Activated CD8-positive, alpha-beta T cell treated with anti-CD3 and anti-CD28 coated beads for 36 hours (primary cell): ENCODE measurements around the gene CYP46A1. TPM values are rescaled to one million over a fixed set of nuclear protein-coding genes. Genes with fewer than 3 reads are reported as not detected.

Experiments used
- ATAC-seq: fragments of 200-7000 bp; cut with Tn5 transposase; one replicate; pipeline ENCODE4 v1.10.0; 2021; ENCODE audit warnings: mild to moderate bottlenecking, moderate library complexity
- CTCF ChIA-PET: fragments of 350-600 bp; sonication (Branson Sonifier 250); formaldehyde crosslinking; loops from one replicate; lab custom pipeline; 2021; ENCODE audit warnings: antibody characterized with exemption; lab: Charles Lee
- POLR2A ChIA-PET: fragments of 350-600 bp; sonication (Branson Sonifier 250); formaldehyde crosslinking; loops from one replicate; lab custom pipeline; 2021; ENCODE audit warnings: antibody characterized with exemption; lab: Charles Lee
- DNase-seq: peaks from one replicate; pipeline ENCODE4 v3.0.0-alpha.2; 2020
- H3K27ac Mint-ChIP-seq: one replicate; pipeline ENCODE4 v1.8.0; 2021; ENCODE audit warnings: mild to moderate bottlenecking, mixed read lengths
- H3K27me3 Mint-ChIP-seq: one replicate; pipeline ENCODE4 v1.8.0; 2021; ENCODE audit warnings: mixed read lengths
- H3K36me3 Mint-ChIP-seq: one replicate; pipeline ENCODE4 v1.8.0; 2021; ENCODE audit warnings: low read depth, mixed read lengths
- H3K4me1 Mint-ChIP-seq: one replicate; pipeline ENCODE4 v1.8.0; 2021; ENCODE audit warnings: low read depth, mixed read lengths
- H3K4me3 Mint-ChIP-seq: one replicate; pipeline ENCODE4 v1.8.0; 2021; ENCODE audit warnings: mild to moderate bottlenecking, moderate library complexity, mixed read lengths
- H3K9me3 Mint-ChIP-seq: one replicate; pipeline ENCODE4 v1.8.0; 2021; ENCODE audit warnings: mixed read lengths
- intact Hi-C: fragments of 100-400 bp; cut with micrococcal nuclease; formaldehyde crosslinking; loops from one replicate; pipeline ENCODE4 v1.10.0; 2022
- total RNA-seq, 2 experiments: library from RNA; stranded (reverse); gene quantifications; one replicate each; pipeline ENCODE4 v1.2.3, GENCODE V29; 2021
- TF ChIP-seq, protein P1 (sequence below): fragments of 200-600 bp; IDR thresholded peaks from one replicate; pipeline ENCODE4 v1.8.0; 2022; ENCODE audit warnings: antibody characterized with exemption, mild to moderate bottlenecking

CYP46A1 gene
- total RNA-seq, 2 experiments from 2014 or later, result 0.16 to 0.20 TPM

DNA sequence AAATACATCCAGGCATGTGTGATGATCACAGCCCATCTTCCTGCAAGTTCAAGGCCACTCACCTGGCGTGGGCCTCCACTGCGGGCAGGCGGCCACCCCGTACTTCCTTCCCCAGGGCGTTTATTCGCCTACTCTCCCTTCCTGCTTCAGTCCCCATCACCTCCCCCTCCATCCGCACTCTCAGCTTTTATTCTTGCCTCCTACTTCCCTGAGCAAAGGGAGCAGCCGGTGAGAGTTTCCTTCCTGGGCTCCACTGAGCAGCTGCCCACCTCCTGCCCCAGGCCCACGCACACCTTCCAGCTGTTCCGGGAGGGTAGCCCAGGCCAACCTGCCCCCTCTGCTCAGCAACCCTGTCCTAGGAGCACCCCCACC, 4.1 kb downstream of the CYP46A1 start:
- Mint-ChIP-seq H3K27ac (no peak overlapping the region), H3K36me3 (no peaks in the 10 kb centered on the region), H3K27me3 (peaks cover 36% of the 10 kb centered on the region), H3K4me1 (peaks cover 10% of the 10 kb centered on the region), H3K9me3 (no peaks in the 10 kb centered on the region), H3K4me3 (no peak overlapping the region)
- TF ChIP-seq, protein P1, sequence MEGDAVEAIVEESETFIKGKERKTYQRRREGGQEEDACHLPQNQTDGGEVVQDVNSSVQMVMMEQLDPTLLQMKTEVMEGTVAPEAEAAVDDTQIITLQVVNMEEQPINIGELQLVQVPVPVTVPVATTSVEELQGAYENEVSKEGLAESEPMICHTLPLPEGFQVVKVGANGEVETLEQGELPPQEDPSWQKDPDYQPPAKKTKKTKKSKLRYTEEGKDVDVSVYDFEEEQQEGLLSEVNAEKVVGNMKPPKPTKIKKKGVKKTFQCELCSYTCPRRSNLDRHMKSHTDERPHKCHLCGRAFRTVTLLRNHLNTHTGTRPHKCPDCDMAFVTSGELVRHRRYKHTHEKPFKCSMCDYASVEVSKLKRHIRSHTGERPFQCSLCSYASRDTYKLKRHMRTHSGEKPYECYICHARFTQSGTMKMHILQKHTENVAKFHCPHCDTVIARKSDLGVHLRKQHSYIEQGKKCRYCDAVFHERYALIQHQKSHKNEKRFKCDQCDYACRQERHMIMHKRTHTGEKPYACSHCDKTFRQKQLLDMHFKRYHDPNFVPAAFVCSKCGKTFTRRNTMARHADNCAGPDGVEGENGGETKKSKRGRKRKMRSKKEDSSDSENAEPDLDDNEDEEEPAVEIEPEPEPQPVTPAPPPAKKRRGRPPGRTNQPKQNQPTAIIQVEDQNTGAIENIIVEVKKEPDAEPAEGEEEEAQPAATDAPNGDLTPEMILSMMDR, result no peak
- ATAC-seq, result no peak
- no peak for DNase-seq
- intact Hi-C loops, result no loop called here
- POLR2A ChIA-PET, result interaction anchor here (0.7 kb wide), 1 partner anchor 251 kb away, joined by 3 read pairs; no protein-coding TSS in a partner anchor
- CTCF ChIA-PET, result interaction anchor here (0.6 to 2.2 kb wide), 17 partner anchors 8 to 202 kb away, joined by 3 to 9 read pairs (median 4); no protein-coding TSS in a partner anchor

DNA sequence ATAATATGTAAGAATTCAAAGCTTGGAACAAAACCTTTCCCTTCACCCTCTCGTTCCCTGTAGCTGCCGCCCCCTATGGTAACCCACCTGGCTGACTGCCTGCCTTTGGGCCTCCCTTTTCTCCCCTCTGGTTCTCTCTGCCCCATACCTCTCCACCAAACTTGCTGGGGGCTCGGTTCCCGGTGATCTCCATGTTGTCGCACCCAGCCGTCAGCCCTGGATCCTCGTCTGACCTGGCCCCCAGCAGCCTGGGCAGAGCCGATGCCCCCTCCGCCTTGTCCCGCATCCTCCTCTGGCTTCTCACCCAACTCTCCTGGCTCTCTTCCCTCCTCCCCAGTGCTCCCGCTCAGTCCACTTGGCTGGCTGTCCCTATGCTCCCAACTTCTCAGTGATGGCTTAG, 4.5 kb downstream of the CYP46A1 start:
- DNase-seq (no peak), ATAC-seq (no peak)
- TF ChIP-seq, protein P1, result no peak
- Mint-ChIP-seq H3K4me1 (peaks cover 10% of the 10 kb centered on the region), H3K4me3 (no peak overlapping the region), H3K36me3 (no peaks in the 10 kb centered on the region), H3K9me3 (no peaks in the 10 kb centered on the region), H3K27me3 (peaks cover 36% of the 10 kb centered on the region), H3K27ac (no peak overlapping the region)
- POLR2A ChIA-PET, result interaction anchor here (0.7 kb wide), 1 partner anchor 251 kb away, joined by 3 read pairs; no protein-coding TSS in a partner anchor
- CTCF ChIA-PET, result interaction anchor here (0.6 to 2.2 kb wide), 16 partner anchors 9 to 201 kb away, joined by 3 to 9 read pairs (median 4); no protein-coding TSS in a partner anchor
- intact Hi-C loops, result no loop called here

DNA sequence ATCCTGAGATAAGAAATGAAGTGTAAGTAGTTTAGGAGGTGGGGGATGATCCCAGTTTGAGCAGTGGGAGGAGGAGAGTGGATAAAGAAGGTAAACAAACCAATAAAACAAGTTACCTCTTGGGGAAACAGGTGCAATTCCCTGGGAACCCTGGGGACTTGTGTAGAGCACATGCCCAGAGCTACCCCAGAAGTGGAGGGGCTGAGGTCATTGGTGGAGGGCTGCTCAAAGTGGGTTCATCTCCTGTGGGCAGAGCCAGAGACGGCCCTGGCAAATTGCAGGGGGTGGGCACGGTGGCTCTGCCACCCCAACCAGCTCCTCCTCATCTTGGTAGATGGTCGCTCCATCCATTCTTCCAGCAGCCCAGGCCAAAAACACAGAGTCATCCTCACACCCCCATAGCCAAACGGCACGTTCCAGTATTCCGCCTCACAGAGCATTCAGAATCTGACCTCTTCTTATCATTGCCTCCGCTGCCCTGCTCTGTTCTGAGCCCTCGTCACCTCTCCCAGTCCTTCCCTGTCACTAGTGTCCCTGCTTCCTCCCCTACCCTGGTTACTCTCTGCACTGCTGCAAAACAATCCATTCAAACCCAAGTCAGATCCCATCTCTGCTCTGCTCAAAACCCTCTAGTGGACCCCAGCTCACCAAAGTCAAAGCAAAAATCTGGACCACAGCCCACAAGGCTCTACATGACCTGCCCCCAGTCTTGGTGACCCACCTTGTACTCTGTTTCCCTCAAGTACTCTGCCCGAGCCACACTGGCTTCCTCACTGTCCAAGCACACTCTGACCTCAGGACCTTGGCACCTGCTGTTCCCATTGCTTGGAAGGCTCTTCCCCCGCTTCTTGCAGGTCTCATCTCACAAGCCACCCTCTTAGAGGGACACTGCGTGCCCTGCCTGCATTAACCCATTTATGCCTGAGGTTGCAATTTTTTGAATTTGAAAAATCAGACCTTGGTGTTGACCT, 5.5 kb downstream of the CYP46A1 start:
- intact Hi-C loops, result no loop called here
- ATAC-seq (no peak), DNase-seq (no peak)
- no peaks in the 10 kb centered on the region for H3K9me3 Mint-ChIP-seq
- no peaks in the 10 kb centered on the region for H3K36me3 Mint-ChIP-seq
- TF ChIP-seq, protein P1, result no peak
- H3K27me3 Mint-ChIP-seq, result peaks cover 36% of the 10 kb centered on the region
- POLR2A ChIA-PET, result interaction anchor here (0.6 to 0.7 kb wide), 2 partner anchors 9 to 495 kb away, joined by 3 read pairs; no protein-coding TSS in a partner anchor
- no peak overlapping the region for H3K27ac Mint-ChIP-seq
- CTCF ChIA-PET, result interaction anchor here (0.6 to 1.6 kb wide), 4 partner anchors 9 to 88 kb away, joined by 3 to 6 read pairs (median 4); no protein-coding TSS in a partner anchor
- H3K4me3 Mint-ChIP-seq, result no peak overlapping the region
- peaks cover 10% of the 10 kb centered on the region for H3K4me1 Mint-ChIP-seq

DNA sequence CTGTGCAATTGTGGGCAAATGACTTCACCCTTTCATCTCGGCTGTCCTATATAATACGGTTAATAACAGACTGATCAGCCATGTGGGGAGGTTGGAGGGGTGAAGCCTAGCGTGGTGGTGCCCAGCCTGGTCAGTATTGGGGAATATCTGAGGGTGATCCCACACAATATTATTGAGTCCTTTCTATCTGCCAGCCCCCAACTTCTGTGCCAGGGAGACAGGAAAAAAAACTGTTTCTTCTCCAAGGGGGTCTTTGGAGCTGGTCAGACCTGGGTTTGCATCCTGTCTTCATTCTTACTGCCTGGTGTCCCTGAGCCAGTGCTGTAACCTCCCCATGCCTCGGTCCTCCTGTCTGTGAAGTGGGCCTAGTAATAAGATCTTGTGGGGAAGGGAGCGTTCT, 6.5 kb downstream of the CYP46A1 start:
- no peak overlapping the region for H3K4me3 Mint-ChIP-seq
- peaks cover 10% of the 10 kb centered on the region for H3K4me1 Mint-ChIP-seq
- ChIA-PET POLR2A (no interaction called here), CTCF (interaction anchor here (1.1 kb wide), 1 partner anchor 9 kb away, joined by 4 read pairs; no protein-coding TSS in a partner anchor)
- H3K27me3 Mint-ChIP-seq, result peaks cover 35% of the 10 kb centered on the region
- no peak for ATAC-seq
- no peaks in the 10 kb centered on the region for H3K9me3 Mint-ChIP-seq
- intact Hi-C loops, result no loop called here
- no peaks in the 10 kb centered on the region for H3K36me3 Mint-ChIP-seq
- TF ChIP-seq, protein P1, result no peak
- no peak overlapping the region for H3K27ac Mint-ChIP-seq
- no peak for DNase-seq
